GM21423 (cell line): ENCODE data around the gene SLC44A2.
"Not testable (repeated sequence)": the region's sequence is repeated elsewhere in the genome, so short reads cannot be mapped to it uniquely, and the experiment has no call there.

Experiments used
- ATAC-seq: cut with Tn5 transposase; IDR thresholded peaks from one replicate; pipeline ENCODE4 v1.9.1; 2021; ENCODE audit warnings: mild to moderate bottlenecking, moderate library complexity; ENCODE audit not compliant: unreplicated experiment

The SLC44A2 gene

GRCh38 chr19:10648360-10648759 lies 23.0 kb downstream of the SLC44A2 start:
- ATAC-seq = no peak

- ATAC-seq = no peak
Measured at GRCh38 chr19:10651851-10652250, 26.5 kb downstream of the SLC44A2 start.

- no peak for ATAC-seq
Measured at GRCh38 chr19:10653482-10653731, 28.1 kb downstream of the SLC44A2 start.

- ATAC-seq = peak; percentile 67
Measured at GRCh38 chr19:10653732-10654609, 28.6 kb downstream of the SLC44A2 start, which contains the start of gene ILF3. ILF3 (plus strand) TSS chr19:10654346; CDS start chr19:10670606, 16,260 bp downstream.

GRCh38 chr19:10654610-10655456 lies 29.5 kb downstream of the SLC44A2 start:
- ATAC-seq = peak; percentile 14

- no peak for ATAC-seq
Measured at GRCh38 chr19:10655457-10656312, 30.3 kb downstream of the SLC44A2 start.

- ATAC-seq = no peak
Measured at GRCh38 chr19:10660346-10660745, 35.0 kb downstream of the SLC44A2 start.

- no peak for ATAC-seq
Measured at GRCh38 chr19:10661946-10662345, 36.6 kb downstream of the SLC44A2 start.

- ATAC-seq = no peak
Measured at GRCh38 chr19:10662384-10663251, 37.3 kb downstream of the SLC44A2 start.

GRCh38 chr19:10663252-10663563 lies 37.9 kb downstream of the SLC44A2 start:
- ATAC-seq = not testable (repeated sequence)

- ATAC-seq = no peak
Measured at GRCh38 chr19:10667867-10668266, 42.5 kb downstream of the SLC44A2 start.

GRCh38 chr19:10669246-10669645 lies 43.9 kb downstream of the SLC44A2 start:
- no peak for ATAC-seq

- ATAC-seq = no peak
Measured at GRCh38 chr19:10670182-10670581, 44.8 kb downstream of the SLC44A2 start.

- ATAC-seq = no peak
Measured at GRCh38 chr19:10670876-10671804, 45.8 kb downstream of the SLC44A2 start.

- not testable (repeated sequence) for ATAC-seq
Measured at GRCh38 chr19:10671922-10672321, 46.6 kb downstream of the SLC44A2 start.

- ATAC-seq = not testable (repeated sequence)
Measured at GRCh38 chr19:10675214-10675613, 49.9 kb downstream of the SLC44A2 start.

GRCh38 chr19:10677751-10678150 lies 52.4 kb downstream of the SLC44A2 start:
- ATAC-seq = no peak

GRCh38 chr19:10678813-10679212 lies 53.5 kb downstream of the SLC44A2 start:
- no peak for ATAC-seq

GRCh38 chr19:10679743-10680142 lies 54.4 kb downstream of the SLC44A2 start:
- no peak for ATAC-seq
